Fibroblast of upper back skin (primary cell): ENCODE results near the gene PRPF19.
A peak's percentile ranks its signal among the peaks of the same experiment; 100 is the strongest.

ENCODE experiments used
- DNase-seq: peaks from one replicate; pipeline ENCODE4 v3.0.0-alpha.2; 2013

The PRPF19 gene

DNA sequence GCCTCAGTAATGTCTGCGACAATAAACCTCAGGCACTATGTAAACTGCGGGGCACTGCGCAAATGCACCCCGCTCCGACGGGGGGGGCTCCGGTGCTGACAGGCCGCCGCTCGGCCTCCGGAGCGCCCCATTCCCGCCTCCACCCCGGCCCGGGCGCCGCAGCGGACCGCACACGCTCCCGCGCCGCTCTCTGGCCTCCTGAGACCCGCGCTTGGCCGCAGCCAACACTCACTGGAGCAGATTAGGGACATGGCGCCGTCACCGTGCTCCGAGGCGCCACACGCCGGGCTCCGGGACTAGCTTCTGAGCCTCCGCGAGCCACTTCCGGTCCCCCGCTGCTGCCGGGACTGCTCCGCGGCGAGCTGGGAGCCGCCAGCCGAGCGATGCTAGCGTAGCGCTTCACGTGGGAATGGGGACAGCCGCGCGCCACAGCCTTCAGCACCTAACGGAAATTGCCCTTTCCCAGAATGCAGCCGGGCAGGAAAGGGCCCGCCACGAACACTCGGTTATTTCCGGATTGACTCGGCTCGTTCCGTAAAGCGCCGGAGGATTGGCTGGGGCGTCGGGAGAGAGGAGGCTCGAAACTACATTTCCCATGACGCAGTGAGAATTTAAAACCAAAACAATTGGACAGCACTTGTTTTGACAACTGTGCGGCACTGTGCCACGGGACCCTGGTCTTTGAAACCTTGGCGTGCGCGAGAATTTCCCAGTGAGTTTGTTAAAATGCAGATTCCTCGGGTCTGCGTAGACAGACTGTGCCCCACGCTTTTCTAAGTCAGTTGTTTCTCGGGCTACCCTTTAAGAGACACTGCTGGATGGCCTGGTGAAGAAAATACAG, at the start of gene PRPF19:
PRPF19 (minus strand) TSS at position 454 of the 841 bp plus-strand sequence; CDS start at position 251, 203 bp downstream.
- DNase-seq, result peak; percentile 96

DNA sequence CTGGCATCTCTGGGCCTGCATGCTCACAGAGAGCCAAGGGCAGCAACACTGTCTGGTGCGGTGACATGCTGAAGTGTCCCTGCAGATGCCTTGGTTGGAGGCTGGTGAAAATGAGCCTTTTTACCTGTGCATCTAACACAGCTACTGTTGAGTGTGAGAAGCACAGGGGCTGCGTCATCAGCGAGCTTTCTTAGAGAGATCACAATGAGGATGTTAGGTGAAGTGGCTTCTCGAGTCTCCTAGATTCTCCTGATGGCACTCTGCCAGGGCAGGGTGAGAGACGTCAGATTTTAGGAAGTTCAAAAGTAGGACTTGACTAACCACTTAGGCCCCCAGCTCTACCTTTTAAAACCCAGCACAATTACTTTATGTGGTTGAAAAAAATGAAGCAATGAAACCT, 49.2 kb upstream of the PRPF19 start:
- no peak for DNase-seq

DNA sequence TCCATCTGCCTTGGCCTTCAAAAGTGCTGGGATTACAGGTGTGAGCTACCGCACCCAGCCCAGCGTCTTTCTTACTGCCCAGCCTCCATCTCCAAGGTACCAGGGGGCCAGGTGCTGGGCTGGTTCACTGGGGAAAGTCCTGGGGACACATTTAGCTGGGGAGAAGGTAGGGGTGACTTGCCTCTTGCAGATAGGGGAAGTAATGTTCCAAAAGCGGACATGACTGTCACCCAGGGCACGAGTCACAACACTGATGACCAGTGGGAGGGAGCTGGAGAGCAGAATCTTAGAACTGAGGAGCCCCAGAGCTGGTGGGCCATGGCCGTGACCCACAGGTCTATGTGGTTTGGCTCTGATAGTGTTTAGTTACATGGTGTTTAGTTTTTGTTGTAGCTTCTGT, 48.0 kb upstream of the PRPF19 start:
- no peak for DNase-seq

- DNase-seq, result no peak
Measured at GRCh38 chr11:60953781-60954180, 47.4 kb upstream of the PRPF19 start.

DNA sequence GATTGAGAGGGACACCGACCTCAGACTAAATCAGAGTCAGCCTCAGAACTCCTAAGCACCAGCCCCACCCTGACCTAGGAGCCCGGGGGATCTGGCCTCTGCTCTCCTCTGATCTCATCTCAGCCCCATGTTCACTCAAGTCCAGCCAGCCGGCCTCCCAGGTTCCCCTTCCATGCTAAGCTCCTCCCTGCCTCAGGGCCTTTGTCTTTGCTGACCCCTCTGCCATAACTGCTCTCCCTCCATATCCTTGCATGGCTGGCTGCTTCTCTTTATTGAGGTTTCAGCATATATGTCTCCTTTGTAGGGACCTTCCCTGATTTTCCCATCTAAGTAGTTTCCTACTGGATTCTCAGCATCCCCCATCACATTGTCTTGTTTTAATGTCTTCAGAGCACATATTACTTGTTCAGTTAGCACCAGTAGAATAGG, 46.4 kb upstream of the PRPF19 start:
- no peak for DNase-seq

- DNase-seq, result peak; percentile 34
Measured at GRCh38 chr11:60951904-60952741, 45.7 kb upstream of the PRPF19 start, which contains the start of gene SLC15A3. Gene SLC15A3, minus strand, starts transcription at chr11:60952176. Its CDS starts 625 bp downstream, at chr11:60951551.

GRCh38 chr11:60951606-60951903, 45.2 kb upstream of the PRPF19 start:
- DNase-seq, result no peak

GRCh38 chr11:60950933-60951605, 44.7 kb upstream of the PRPF19 start:
- no peak for DNase-seq

GRCh38 chr11:60950024-60950423, 43.6 kb upstream of the PRPF19 start:
- no peak for DNase-seq

- no peak for DNase-seq
Measured at GRCh38 chr11:60948250-60948649, 41.9 kb upstream of the PRPF19 start.

DNA sequence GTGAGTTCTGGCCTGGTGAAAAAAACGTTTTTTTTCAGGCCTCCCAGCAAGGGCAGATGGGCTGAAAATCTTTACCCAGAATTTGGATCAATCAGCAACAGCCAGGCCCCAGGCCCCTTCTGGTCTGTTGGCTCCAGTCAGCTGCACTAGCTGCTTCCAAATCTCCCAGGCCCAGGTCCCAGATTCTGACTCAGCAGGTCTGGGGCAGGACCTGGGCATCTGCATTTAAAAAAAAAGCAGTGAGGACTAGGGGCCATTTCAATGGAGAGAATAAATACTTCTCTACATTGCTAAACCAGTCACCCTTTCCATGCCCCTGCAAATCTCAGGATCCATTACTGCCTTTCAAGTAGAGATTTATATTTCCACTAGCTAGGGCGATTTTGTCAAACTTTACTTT, 41.3 kb upstream of the PRPF19 start:
- DNase-seq, result no peak

GRCh38 chr11:60946601-60947264, 40.3 kb upstream of the PRPF19 start:
- no peak for DNase-seq

- DNase-seq, result no peak
Measured at GRCh38 chr11:60945295-60945667, 38.9 kb upstream of the PRPF19 start.

- DNase-seq, result no peak
Measured at GRCh38 chr11:60944490-60945294, 38.3 kb upstream of the PRPF19 start.

DNA sequence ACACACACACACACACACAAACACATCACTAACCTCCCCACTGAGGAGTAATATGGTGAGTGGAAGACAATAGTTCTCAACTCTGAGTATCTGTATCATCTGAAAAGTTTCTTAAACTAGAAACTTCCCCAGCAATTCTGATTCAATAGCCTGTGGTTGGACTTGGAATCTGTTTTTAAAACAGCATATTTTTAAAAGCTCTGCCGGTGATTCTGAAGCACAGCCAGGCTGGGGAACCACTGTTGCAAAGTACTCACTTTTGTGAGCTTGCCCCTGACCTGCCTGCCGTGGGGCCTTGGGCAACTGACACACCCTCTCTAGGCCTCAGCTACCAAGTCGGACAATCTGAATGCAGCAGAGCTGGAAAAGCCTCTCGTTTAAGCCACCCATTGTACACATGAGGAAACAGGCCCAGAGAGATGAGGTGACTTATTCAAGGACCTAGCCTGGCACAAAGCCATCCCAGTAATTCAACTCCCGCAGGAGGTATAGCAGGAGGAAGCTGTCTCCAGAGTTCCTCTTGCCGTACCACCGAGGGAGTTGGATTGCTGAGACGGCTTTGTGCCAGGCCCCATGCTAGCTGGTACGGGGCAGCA, 36.7 kb upstream of the PRPF19 start:
- DNase-seq, result no peak

DNA sequence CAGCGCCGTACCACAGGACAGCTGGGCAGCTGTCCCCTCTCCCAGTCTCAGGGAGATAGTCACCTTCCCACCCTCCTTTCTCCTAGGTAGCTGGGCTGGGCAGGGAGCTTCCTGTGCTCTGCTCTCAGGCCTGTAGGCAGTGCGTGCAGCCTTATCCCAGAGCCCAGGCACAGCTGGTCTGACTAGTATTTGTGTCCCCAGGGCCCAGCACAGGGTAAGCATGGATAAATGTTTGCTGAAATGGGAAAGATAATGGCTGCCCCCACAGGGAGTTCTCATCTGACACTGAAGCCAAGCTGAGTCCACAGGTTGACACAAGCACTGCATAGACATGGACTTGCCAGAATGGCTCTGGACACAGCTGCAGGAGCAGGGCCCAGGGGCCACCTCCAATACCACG, 35.8 kb upstream of the PRPF19 start:
- DNase-seq, result no peak

DNA sequence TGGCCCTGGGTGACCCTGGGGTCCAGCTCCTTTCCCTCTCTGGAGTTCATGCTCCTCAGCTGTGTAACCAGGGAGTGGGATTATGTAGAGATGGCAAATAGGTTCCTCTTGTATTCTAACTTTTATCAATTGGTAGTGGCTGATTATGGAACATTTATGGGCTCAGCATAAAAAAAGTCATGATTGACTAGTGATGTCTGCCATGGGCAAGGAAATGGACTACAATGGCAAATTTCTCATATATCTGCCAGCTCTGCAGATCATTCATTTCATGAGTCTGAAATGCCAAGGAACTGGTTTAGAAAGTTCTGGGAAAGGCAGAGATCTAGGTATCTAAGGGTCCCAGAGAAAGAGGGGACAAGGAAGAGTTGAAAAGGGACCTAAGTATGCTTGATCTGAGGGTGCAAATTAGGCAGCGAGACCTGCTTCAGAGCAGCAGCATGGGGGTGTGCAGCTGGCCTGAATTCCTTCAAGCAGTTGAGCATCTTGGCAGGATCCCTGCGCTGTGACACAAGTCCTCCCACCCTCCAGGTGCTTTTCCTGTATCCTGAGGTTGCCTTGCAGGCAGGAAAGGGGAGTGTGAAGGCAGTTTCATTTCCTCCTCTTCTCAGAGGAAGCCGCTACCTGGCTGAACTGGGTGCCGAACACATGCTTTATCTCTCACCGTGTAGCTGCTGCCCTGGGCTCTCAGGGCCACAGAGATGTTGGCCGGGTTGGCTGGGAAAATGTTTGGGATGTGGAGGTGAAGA, 35.2 kb upstream of the PRPF19 start:
- DNase-seq, result no peak

- no peak for DNase-seq
Measured at GRCh38 chr11:60939855-60940254, 33.5 kb upstream of the PRPF19 start.

- no peak for DNase-seq
Measured at GRCh38 chr11:60939301-60939700, 32.9 kb upstream of the PRPF19 start.

DNA sequence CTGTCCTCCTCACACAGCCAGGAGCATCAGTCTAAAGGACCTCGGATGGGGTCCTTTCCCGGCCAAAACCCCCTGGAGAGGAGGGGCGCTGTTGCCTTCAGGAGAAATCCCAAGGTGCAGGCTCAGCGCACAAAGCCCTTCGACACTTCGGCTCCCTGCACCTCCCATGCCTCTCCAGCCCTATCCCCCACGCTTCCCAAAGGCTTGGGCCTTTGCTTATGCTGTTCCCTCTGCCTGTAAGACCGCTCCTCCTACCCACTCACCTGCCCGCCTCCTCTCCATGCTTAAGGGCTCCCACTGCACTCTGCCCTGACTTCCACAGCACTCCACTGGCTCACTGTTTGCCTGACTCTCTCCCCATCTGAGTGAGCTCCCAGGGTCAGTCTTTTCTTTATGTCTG, 32.1 kb upstream of the PRPF19 start:
- no peak for DNase-seq

DNA sequence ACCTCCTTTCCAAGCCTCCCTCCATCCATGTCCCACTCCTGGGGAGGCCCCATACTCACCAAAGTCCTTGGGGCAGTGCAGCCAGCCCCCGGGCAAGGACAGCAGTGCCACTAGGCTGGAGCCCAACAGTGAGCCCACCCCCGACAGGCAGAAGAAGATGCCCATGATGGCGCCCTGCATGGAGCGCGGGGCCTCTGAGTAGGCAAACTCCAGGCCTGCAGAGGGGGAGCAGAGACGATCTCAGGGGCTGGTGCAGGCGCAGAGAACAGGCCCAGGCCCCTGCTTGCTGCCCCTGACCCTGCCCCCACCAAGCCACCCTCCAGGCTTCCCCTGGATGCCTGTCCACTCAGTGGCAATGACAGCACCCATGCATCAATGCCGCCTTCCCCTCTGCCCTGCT, 31.4 kb upstream of the PRPF19 start:
- no peak for DNase-seq
